SK-N-SH treated with all-trans-retinoic acid at 6 μM for 48 hours (cell line): ENCODE data around the gene NAALADL2.

Source experiments
- BACH2 ChIP-seq: fragments of 250-450 bp; sonication (Bioruptor Pico); IDR thresholded peaks from 2 replicates; pipeline ENCODE4 v1.9.0; 2021; ENCODE audit warnings: mild to moderate bottlenecking, borderline replicate concordance
- CSDC2 ChIP-seq: fragments of 250-450 bp; sonication (Bioruptor Pico); IDR thresholded peaks from 2 replicates; pipeline ENCODE4 v1.5.0; 2020; ENCODE audit warnings: mild to moderate bottlenecking, moderate library complexity
- RARB ChIP-seq: fragments of 250-450 bp; sonication (Bioruptor Pico); IDR thresholded peaks from 2 replicates; pipeline ENCODE4 v1.8.0; 2021; ENCODE audit warnings: mild to moderate bottlenecking, moderate library complexity
- SNAI2 ChIP-seq: fragments of 250-450 bp; sonication (Bioruptor Pico); IDR thresholded peaks from 2 replicates; pipeline ENCODE4 v1.5.0; 2020; ENCODE audit warnings: mild to moderate bottlenecking, moderate library complexity
- ZFP3 ChIP-seq: fragments of 250-450 bp; sonication (Bioruptor Pico); IDR thresholded peaks from 2 replicates; pipeline ENCODE4 v1.5.0; 2020; ENCODE audit warnings: mild to moderate bottlenecking, moderate library complexity
- ZNF70 ChIP-seq: fragments of 450-650 bp; formaldehyde crosslinking; IDR thresholded peaks from 2 replicates; pipeline ENCODE4 v1.5.0; 2020; ENCODE audit warnings: mild to moderate bottlenecking, moderate library complexity
- ZNF8 ChIP-seq: fragments of 450-650 bp; formaldehyde crosslinking; IDR thresholded peaks from 2 replicates; pipeline ENCODE4 v1.5.0; 2020; ENCODE audit warnings: mild to moderate bottlenecking, moderate library complexity
- TF ChIP-seq, protein P1 (sequence below): fragments of 250-450 bp; sonication (Bioruptor Pico); IDR thresholded peaks from 2 replicates; pipeline ENCODE4 v1.5.0; 2020; ENCODE audit warnings: mild to moderate bottlenecking, moderate library complexity
- TF ChIP-seq, protein P2 (sequence below): fragments of 250-450 bp; sonication (Bioruptor Pico); IDR thresholded peaks from 2 replicates; pipeline ENCODE4 v1.8.0; 2021; ENCODE audit warnings: low read depth, mild to moderate bottlenecking, moderate library complexity, borderline replicate concordance
- TF ChIP-seq, protein P3 (sequence below): fragments of 250-450 bp; sonication (Bioruptor Pico); IDR thresholded peaks from 2 replicates; pipeline ENCODE4 v1.5.1; 2020; ENCODE audit warnings: low read depth, mild to moderate bottlenecking, moderate library complexity

DNA sequence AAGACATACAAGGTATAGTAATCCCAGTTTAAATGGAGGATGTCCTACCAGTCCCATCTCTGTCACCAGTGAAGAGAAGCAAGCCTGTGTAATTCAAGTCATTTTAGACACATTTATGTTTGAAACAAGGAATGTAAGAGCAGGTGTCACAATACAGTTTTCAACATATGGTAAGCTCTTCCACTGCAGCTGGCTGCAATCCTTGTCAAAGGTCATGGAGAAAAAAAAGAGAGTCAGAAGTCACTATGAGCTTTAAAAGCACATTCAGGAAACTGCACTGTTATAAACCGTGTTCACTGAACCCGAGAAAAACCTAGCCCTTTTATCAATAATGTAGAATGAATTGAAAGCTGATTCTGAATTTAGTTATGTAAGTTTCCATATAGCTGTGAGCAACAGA is 206.4 kb downstream of the NAALADL2 start:
- TF ChIP-seq, protein P1, sequence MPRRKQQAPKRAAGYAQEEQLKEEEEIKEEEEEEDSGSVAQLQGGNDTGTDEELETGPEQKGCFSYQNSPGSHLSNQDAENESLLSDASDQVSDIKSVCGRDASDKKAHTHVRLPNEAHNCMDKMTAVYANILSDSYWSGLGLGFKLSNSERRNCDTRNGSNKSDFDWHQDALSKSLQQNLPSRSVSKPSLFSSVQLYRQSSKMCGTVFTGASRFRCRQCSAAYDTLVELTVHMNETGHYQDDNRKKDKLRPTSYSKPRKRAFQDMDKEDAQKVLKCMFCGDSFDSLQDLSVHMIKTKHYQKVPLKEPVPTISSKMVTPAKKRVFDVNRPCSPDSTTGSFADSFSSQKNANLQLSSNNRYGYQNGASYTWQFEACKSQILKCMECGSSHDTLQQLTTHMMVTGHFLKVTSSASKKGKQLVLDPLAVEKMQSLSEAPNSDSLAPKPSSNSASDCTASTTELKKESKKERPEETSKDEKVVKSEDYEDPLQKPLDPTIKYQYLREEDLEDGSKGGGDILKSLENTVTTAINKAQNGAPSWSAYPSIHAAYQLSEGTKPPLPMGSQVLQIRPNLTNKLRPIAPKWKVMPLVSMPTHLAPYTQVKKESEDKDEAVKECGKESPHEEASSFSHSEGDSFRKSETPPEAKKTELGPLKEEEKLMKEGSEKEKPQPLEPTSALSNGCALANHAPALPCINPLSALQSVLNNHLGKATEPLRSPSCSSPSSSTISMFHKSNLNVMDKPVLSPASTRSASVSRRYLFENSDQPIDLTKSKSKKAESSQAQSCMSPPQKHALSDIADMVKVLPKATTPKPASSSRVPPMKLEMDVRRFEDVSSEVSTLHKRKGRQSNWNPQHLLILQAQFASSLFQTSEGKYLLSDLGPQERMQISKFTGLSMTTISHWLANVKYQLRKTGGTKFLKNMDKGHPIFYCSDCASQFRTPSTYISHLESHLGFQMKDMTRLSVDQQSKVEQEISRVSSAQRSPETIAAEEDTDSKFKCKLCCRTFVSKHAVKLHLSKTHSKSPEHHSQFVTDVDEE = no peak
- TF ChIP-seq, protein P2, sequence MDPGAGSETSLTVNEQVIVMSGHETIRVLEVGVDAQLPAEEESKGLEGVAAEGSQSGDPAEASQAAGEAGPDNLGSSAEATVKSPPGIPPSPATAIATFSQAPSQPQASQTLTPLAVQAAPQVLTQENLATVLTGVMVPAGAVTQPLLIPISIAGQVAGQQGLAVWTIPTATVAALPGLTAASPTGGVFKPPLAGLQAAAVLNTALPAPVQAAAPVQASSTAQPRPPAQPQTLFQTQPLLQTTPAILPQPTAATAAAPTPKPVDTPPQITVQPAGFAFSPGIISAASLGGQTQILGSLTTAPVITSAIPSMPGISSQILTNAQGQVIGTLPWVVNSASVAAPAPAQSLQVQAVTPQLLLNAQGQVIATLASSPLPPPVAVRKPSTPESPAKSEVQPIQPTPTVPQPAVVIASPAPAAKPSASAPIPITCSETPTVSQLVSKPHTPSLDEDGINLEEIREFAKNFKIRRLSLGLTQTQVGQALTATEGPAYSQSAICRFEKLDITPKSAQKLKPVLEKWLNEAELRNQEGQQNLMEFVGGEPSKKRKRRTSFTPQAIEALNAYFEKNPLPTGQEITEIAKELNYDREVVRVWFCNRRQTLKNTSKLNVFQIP = no peak
- TF ChIP-seq RARB (CRISPR knock-in tag) (no peak), ZNF8 (CRISPR knock-in tag) (no peak), ZFP3 (no peak), ZNF70 (CRISPR knock-in tag) (no peak), SNAI2 (CRISPR knock-in tag) (no peak), CSDC2 (no peak), BACH2 (no peak)
- TF ChIP-seq, protein P3, sequence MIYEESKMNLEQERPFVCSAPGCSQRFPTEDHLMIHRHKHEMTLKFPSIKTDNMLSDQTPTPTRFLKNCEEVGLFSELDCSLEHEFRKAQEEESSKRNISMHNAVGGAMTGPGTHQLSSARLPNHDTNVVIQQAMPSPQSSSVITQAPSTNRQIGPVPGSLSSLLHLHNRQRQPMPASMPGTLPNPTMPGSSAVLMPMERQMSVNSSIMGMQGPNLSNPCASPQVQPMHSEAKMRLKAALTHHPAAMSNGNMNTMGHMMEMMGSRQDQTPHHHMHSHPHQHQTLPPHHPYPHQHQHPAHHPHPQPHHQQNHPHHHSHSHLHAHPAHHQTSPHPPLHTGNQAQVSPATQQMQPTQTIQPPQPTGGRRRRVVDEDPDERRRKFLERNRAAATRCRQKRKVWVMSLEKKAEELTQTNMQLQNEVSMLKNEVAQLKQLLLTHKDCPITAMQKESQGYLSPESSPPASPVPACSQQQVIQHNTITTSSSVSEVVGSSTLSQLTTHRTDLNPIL = no peak
